ENCODE results near the gene FGD3.
"Not testable (repeated sequence)": the region's sequence is repeated elsewhere in the genome, so short reads cannot be mapped to it uniquely, and the experiment has no call there.

DNA sequence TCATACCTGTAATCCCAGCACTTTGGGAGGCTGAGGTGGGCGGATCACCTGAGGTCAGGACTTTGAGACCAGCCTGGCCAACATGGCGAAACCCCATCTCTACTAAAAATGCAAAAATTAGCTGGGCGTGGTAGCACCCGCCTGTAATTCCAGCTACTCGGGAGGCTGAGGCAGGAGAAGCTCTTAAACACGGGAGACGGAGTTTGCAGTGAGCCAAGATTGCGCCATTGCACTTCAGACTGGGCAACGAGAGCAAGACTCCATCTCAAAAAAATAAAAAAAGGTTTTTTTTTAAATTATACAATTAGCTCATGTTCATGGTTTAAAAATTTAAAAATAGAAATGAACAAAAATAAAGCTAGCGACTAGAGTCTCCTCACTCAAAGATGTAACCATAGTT is 67.9 kb downstream of the FGD3 start:
- TF ChIP-seq, protein P1, sequence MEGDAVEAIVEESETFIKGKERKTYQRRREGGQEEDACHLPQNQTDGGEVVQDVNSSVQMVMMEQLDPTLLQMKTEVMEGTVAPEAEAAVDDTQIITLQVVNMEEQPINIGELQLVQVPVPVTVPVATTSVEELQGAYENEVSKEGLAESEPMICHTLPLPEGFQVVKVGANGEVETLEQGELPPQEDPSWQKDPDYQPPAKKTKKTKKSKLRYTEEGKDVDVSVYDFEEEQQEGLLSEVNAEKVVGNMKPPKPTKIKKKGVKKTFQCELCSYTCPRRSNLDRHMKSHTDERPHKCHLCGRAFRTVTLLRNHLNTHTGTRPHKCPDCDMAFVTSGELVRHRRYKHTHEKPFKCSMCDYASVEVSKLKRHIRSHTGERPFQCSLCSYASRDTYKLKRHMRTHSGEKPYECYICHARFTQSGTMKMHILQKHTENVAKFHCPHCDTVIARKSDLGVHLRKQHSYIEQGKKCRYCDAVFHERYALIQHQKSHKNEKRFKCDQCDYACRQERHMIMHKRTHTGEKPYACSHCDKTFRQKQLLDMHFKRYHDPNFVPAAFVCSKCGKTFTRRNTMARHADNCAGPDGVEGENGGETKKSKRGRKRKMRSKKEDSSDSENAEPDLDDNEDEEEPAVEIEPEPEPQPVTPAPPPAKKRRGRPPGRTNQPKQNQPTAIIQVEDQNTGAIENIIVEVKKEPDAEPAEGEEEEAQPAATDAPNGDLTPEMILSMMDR (IDR thresholded peaks at IDR 0.05) = not testable (repeated sequence)
- TF ChIP-seq POLR2AphosphoS5, EP300 (IDR thresholded peaks at IDR 0.05): not testable (repeated sequence)

Measured in esophagus muscularis mucosa (tissue), 4 donors.